ENCODE data around the gene TMEM203. TPM values are rescaled to one million over a fixed set of nuclear protein-coding genes. Genes with fewer than 3 reads are reported as not detected.

Gene TMEM203
- total and polyA plus RNA-seq, 10 of the 15 experiments (the other 5 are each of a cell fraction or from before 2014, with no cell fraction given), result 7.2 to 68.1 (median 33.8) TPM

DNA sequence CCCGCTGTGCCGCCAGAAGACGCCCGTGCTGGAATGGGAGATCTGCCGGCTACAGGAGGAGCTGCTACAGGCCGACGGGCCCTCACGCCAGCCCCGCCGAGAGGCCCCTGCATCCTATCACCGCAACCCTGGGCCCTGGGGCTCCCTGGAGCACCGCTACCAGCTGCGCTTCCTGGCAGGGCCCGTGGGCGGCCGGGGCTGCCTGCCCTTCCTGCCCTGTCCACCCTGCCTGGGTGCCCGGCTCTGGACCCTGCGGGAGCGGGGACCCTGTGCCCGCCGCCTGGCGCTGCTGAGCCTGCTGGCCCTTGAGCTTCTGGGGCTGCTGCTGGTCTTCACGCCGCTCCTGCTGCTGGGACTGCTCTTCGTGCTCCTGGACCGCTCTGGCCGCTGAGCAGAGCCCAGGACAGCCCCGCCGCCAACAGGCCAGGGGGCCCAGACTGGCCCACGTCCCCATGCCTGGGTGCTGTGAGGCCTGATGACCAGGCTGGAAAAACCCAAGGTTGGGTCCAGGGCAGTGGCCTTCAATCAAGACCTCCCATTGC, 12.8 kb upstream of the TMEM203 start (continued):
- TF ChIP-seq, protein P1, sequence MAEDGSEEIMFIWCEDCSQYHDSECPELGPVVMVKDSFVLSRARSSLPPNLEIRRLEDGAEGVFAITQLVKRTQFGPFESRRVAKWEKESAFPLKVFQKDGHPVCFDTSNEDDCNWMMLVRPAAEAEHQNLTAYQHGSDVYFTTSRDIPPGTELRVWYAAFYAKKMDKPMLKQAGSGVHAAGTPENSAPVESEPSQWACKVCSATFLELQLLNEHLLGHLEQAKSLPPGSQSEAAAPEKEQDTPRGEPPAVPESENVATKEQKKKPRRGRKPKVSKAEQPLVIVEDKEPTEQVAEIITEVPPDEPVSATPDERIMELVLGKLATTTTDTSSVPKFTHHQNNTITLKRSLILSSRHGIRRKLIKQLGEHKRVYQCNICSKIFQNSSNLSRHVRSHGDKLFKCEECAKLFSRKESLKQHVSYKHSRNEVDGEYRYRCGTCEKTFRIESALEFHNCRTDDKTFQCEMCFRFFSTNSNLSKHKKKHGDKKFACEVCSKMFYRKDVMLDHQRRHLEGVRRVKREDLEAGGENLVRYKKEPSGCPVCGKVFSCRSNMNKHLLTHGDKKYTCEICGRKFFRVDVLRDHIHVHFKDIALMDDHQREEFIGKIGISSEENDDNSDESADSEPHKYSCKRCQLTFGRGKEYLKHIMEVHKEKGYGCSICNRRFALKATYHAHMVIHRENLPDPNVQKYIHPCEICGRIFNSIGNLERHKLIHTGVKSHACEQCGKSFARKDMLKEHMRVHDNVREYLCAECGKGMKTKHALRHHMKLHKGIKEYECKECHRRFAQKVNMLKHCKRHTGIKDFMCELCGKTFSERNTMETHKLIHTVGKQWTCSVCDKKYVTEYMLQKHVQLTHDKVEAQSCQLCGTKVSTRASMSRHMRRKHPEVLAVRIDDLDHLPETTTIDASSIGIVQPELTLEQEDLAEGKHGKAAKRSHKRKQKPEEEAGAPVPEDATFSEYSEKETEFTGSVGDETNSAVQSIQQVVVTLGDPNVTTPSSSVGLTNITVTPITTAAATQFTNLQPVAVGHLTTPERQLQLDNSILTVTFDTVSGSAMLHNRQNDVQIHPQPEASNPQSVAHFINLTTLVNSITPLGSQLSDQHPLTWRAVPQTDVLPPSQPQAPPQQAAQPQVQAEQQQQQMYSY (CRISPR knock-in tag; IDR thresholded peaks at IDR 0.05), result no peak
- TF ChIP-seq MEF2B (IDR thresholded peaks at IDR 0.05; ENCODE audit: partially characterized antibody, poor library complexity, severe bottlenecking) (no peak), ZNF207 (IDR thresholded peaks at IDR 0.05; ENCODE audit: borderline replicate concordance) (no peak), SP1 (IDR thresholded peaks at IDR 0.05; ENCODE audit: low read depth, low read length) (no peak), HDAC2 (IDR thresholded peaks at IDR 0.05) (no peak), SPI1 (IDR thresholded peaks at IDR 0.05; ENCODE audit: borderline replicate concordance, insufficient read depth, low read depth, low read length) (no peak), YY1 (IDR thresholded peaks at IDR 0.05; ENCODE audit: low read depth, low read length) (no peak), BHLHE40 (IDR thresholded peaks at IDR 0.05; ENCODE audit: borderline replicate concordance in 1 of 2, low read depth in 2 of 2, low read length in 1 of 2) (no peak)
- TF ChIP-seq, protein P2, sequence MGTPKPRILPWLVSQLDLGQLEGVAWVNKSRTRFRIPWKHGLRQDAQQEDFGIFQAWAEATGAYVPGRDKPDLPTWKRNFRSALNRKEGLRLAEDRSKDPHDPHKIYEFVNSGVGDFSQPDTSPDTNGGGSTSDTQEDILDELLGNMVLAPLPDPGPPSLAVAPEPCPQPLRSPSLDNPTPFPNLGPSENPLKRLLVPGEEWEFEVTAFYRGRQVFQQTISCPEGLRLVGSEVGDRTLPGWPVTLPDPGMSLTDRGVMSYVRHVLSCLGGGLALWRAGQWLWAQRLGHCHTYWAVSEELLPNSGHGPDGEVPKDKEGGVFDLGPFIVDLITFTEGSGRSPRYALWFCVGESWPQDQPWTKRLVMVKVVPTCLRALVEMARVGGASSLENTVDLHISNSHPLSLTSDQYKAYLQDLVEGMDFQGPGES (IDR thresholded peaks at IDR 0.05), result no peak
- TF ChIP-seq, protein P3, sequence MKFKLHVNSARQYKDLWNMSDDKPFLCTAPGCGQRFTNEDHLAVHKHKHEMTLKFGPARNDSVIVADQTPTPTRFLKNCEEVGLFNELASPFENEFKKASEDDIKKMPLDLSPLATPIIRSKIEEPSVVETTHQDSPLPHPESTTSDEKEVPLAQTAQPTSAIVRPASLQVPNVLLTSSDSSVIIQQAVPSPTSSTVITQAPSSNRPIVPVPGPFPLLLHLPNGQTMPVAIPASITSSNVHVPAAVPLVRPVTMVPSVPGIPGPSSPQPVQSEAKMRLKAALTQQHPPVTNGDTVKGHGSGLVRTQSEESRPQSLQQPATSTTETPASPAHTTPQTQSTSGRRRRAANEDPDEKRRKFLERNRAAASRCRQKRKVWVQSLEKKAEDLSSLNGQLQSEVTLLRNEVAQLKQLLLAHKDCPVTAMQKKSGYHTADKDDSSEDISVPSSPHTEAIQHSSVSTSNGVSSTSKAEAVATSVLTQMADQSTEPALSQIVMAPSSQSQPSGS (IDR thresholded peaks at IDR 0.05; ENCODE audit: low read length), result no peak

All from GM12878 (cell line).